Measurements from ENCODE around the gene C4BPB. TPM values are rescaled to one million over a fixed set of nuclear protein-coding genes. Genes with fewer than 3 reads are reported as not detected.

The C4BPB gene
- total RNA-seq, 1 experiment from 2014 or later: not detected

GRCh38 chr1:207093944-207094343 lies 5.3 kb downstream of the C4BPB start:
- CTCF ChIA-PET: no interaction called here

GRCh38 chr1:207097871-207098324 lies 9.2 kb downstream of the C4BPB start:
- no peaks in the 10 kb centered on the region for H3K36me3 ChIP-seq (ENCODE audit: insufficient read depth, low read length, poor library complexity, severe bottlenecking)
- no peak for DNase-seq (ENCODE audit: low spot score)
- ChIA-PET POLR2A (ENCODE audit: low non-redundant PET) (no interaction called here), CTCF (no interaction called here)
- no peak overlapping the region for H3K4me3 ChIP-seq (ENCODE audit: low read depth, low read length, poor library complexity, severe bottlenecking)
- no peak overlapping the region for H3K27ac ChIP-seq (ENCODE audit: low read depth, low read length, poor library complexity, severe bottlenecking)
- H3K9me3 ChIP-seq (ENCODE audit: low read depth, low read length, poor library complexity, severe bottlenecking): no peaks in the 10 kb centered on the region
- no peaks in the 10 kb centered on the region for H3K4me1 ChIP-seq (ENCODE audit: insufficient read depth, low read length, poor library complexity, severe bottlenecking)
- intact Hi-C loops (cut with micrococcal nuclease; ENCODE audit: unreplicated experiment): no loop called here
- no peak for TF ChIP-seq CTCF (conservative IDR thresholded peaks at IDR 0.05; ENCODE audit: low read depth, low read length)
- no peak for TF ChIP-seq EZH2 (IDR thresholded peaks at IDR 0.05; ENCODE audit: borderline replicate concordance, low read depth, low read length, poor library complexity, severe bottlenecking)
- peaks cover 24% of the 10 kb centered on the region for H3K27me3 ChIP-seq (replicated peaks; ENCODE audit: insufficient read depth, low read depth, low read length, poor library complexity)
- no TSS peak for BruUV-seq (replicated peaks)

More at GRCh38 chr1:207093944-207094343, 5.3 kb downstream of the C4BPB start:
- Histone ChIP-seq H3K36me3 (ENCODE audit: insufficient read depth, low read length, poor library complexity, severe bottlenecking) (no peaks in the 10 kb centered on the region), H3K27ac (ENCODE audit: low read depth, low read length, poor library complexity, severe bottlenecking) (no peak overlapping the region), H3K4me3 (ENCODE audit: low read depth, low read length, poor library complexity, severe bottlenecking) (no peak overlapping the region), H3K9me3 (ENCODE audit: low read depth, low read length, poor library complexity, severe bottlenecking) (no peaks in the 10 kb centered on the region), H3K27me3 (replicated peaks; ENCODE audit: insufficient read depth, low read depth, low read length, poor library complexity) (peaks cover 19% of the 10 kb centered on the region), H3K4me1 (ENCODE audit: insufficient read depth, low read length, poor library complexity, severe bottlenecking) (no peaks in the 10 kb centered on the region)
- DNase-seq (ENCODE audit: low spot score): no peak
- no peak for TF ChIP-seq CTCF (conservative IDR thresholded peaks at IDR 0.05; ENCODE audit: low read depth, low read length)
- TF ChIP-seq EZH2 (IDR thresholded peaks at IDR 0.05; ENCODE audit: borderline replicate concordance, low read depth, low read length, poor library complexity, severe bottlenecking): no peak
- POLR2A ChIA-PET (ENCODE audit: low non-redundant PET): no interaction called here
- BruUV-seq (replicated peaks): no TSS peak
- intact Hi-C loops (cut with micrococcal nuclease; ENCODE audit: unreplicated experiment): no loop called here

- no peak for DNase-seq (ENCODE audit: low spot score)
- CTCF ChIA-PET: no interaction called here
- Histone ChIP-seq H3K4me3 (ENCODE audit: low read depth, low read length, poor library complexity, severe bottlenecking) (no peak overlapping the region), H3K27ac (ENCODE audit: low read depth, low read length, poor library complexity, severe bottlenecking) (no peak overlapping the region), H3K4me1 (ENCODE audit: insufficient read depth, low read length, poor library complexity, severe bottlenecking) (no peaks in the 10 kb centered on the region), H3K9me3 (ENCODE audit: low read depth, low read length, poor library complexity, severe bottlenecking) (no peaks in the 10 kb centered on the region), H3K27me3 (replicated peaks; ENCODE audit: insufficient read depth, low read depth, low read length, poor library complexity) (peaks cover 44% of the 10 kb centered on the region), H3K36me3 (ENCODE audit: insufficient read depth, low read length, poor library complexity, severe bottlenecking) (no peaks in the 10 kb centered on the region)
- no peak for TF ChIP-seq EZH2 (IDR thresholded peaks at IDR 0.05; ENCODE audit: borderline replicate concordance, low read depth, low read length, poor library complexity, severe bottlenecking)
- no peak for TF ChIP-seq CTCF (conservative IDR thresholded peaks at IDR 0.05; ENCODE audit: low read depth, low read length)
- POLR2A ChIA-PET (ENCODE audit: low non-redundant PET): no interaction called here
- intact Hi-C loops (cut with micrococcal nuclease; ENCODE audit: unreplicated experiment): no loop called here
- no TSS peak for BruUV-seq (replicated peaks)
Observed at GRCh38 chr1:207101720-207102119, 13.1 kb downstream of the C4BPB start.
